A549 (cell line): ENCODE results near the gene APOBEC3A. TPM values are rescaled to one million over a fixed set of nuclear protein-coding genes. Genes with fewer than 3 reads are reported as not detected.

Source experiments
- ATAC-seq, 2 experiments: fragments of 200-7000 bp in 1 of 2; fragments of >200 bp in 1 of 2; cut with Nextera tagmentation in 1 of 2; cut with Tn5 transposase in 1 of 2; 3 replicates each; pipeline versions ENCODE4 v1.8.0 to v1.9.1; 2018 to 2020; ENCODE audit warnings: mild to moderate bottlenecking in 1 of 2, moderate library complexity in 1 of 2
- CTCF ChIA-PET: fragments of 300-600 bp; sonication (Branson Sonifier 250); formaldehyde crosslinking; extraction: SDS; loops from one replicate; lab custom pipeline; 2021; ENCODE audit warnings: antibody characterized with exemption, inconsistent platforms; lab: Yijun Ruan, JAX
- POLR2A ChIA-PET: fragments of 350-600 bp; formaldehyde crosslinking; extraction: SDS; loops from one replicate; lab custom pipeline; 2021; ENCODE audit warnings: antibody characterized with exemption, inconsistent platforms; lab: Yijun Ruan, JAX
- DNase-seq, 2 experiments: peaks; one replicate each; pipeline versions ENCODE4 v3.0.0 to v3.0.0-alpha.2; 2011 to 2016; ENCODE audit warnings: low read depth in 1 of 2, low spot score in 1 of 2
- FAIRE-seq: peaks from 2 replicates; lab custom pipeline; 2011; peaks lifted over from hg19 to GRCh38; lab: Jason Lieb, UNC
- H3K27ac ChIP-seq, 2 experiments: fragments of >200 bp; sonication (Bioruptor Twin); formaldehyde crosslinking; 3 replicates each; pipeline ENCODE4 v1.5.1; 2016 to 2017
- H3K4me1 ChIP-seq: fragments of >200 bp; sonication (Bioruptor Twin); formaldehyde crosslinking; 3 replicates; pipeline ENCODE4 v1.6.1; 2016
- H3K4me2 ChIP-seq: fragments of >200 bp; sonication (Bioruptor Twin); formaldehyde crosslinking; 3 replicates; pipeline ENCODE4 v1.6.1; 2016
- H3K4me3 ChIP-seq: fragments of >200 bp; sonication (Bioruptor Twin); formaldehyde crosslinking; 3 replicates; pipeline ENCODE4 v1.5.1; 2016
- H3K9me3 ChIP-seq: fragments of >200 bp; sonication (Bioruptor Twin); formaldehyde crosslinking; 3 replicates; pipeline ENCODE4 v1.6.1; 2016
- CBX8 ChIP-seq: fragments of 200-600 bp; sonication (generic); IDR thresholded peaks from 2 replicates; pipeline ENCODE4 v1.6.1; 2016
- CEBPB ChIP-seq, 2 experiments: fragments of >200 bp in 1 of 2; sonication (Bioruptor Twin) in 1 of 2; formaldehyde crosslinking in 1 of 2; IDR thresholded peaks; 2 replicates each; pipeline ENCODE4 v1.6.1; 2012 to 2016
- CHD2 ChIP-seq: fragments of 150-350 bp; IDR thresholded peaks from 2 replicates; pipeline ENCODE4 v1.6.1; 2014; ENCODE audit warnings: low read length; ENCODE audit not compliant: partially characterized antibody
- CHD4 ChIP-seq: fragments of 200-600 bp; sonication (generic); IDR thresholded peaks from 2 replicates; pipeline ENCODE4 v1.6.1; 2016; ENCODE audit warnings: antibody characterized with exemption, mild to moderate bottlenecking, borderline replicate concordance
- E2F6 ChIP-seq: IDR thresholded peaks from 2 replicates; pipeline ENCODE4 v1.6.1; 2012; ENCODE audit warnings: low read depth, borderline replicate concordance
- EHMT2 ChIP-seq: fragments of 200-600 bp; sonication (generic); IDR thresholded peaks from 2 replicates; pipeline ENCODE4 v1.6.1; 2016; ENCODE audit warnings: antibody characterized with exemption, low read depth, mild to moderate bottlenecking, moderate library complexity
- ESRRA ChIP-seq: fragments of 150-350 bp; IDR thresholded peaks from 2 replicates; pipeline ENCODE4 v1.6.1; 2014; ENCODE audit warnings: mild to moderate bottlenecking, low read length, borderline replicate concordance
- GATA3 ChIP-seq: IDR thresholded peaks from 2 replicates; pipeline ENCODE4 v1.6.1; 2012; ENCODE audit warnings: borderline replicate concordance
- HES2 ChIP-seq: fragments of >200 bp; sonication (Bioruptor Twin); formaldehyde crosslinking; IDR thresholded peaks from 2 replicates; pipeline ENCODE4 v1.6.1; 2016
- MYC ChIP-seq: IDR thresholded peaks from 2 replicates; pipeline ENCODE4 v1.6.1; 2012; ENCODE audit warnings: mild to moderate bottlenecking, inconsistent platforms, low read length, improper control_type of control experiment, borderline replicate concordance
- PHF8 ChIP-seq: fragments of 200-600 bp; sonication (generic); IDR thresholded peaks from 2 replicates; pipeline ENCODE4 v1.6.1; 2016; ENCODE audit warnings: low read depth, mild to moderate bottlenecking, antibody characterized with exemption, moderate library complexity, borderline replicate concordance
- RAD21 ChIP-seq, 2 experiments: fragments of >200 bp in 1 of 2; sonication (Bioruptor Twin) in 1 of 2; formaldehyde crosslinking in 1 of 2; IDR thresholded peaks in 1 of 2; conservative IDR thresholded peaks in 1 of 2; 2 replicates in 1 of 2; 3 replicates in 1 of 2; pipeline ENCODE4 v1.6.1; 2012 to 2018; ENCODE audit warnings: inconsistent platforms in 1 of 2
- RCOR1 ChIP-seq: fragments of 150-350 bp; IDR thresholded peaks from 2 replicates; pipeline ENCODE4 v1.6.1; 2014; ENCODE audit warnings: antibody characterized with exemption, low read length, low read depth
- RFX5 ChIP-seq: fragments of 450-650 bp; IDR thresholded peaks from 2 replicates; pipeline ENCODE4 v1.7.1; 2014; ENCODE audit warnings: antibody characterized with exemption, mild to moderate bottlenecking, moderate library complexity
- SREBF2 ChIP-seq: fragments of 450-650 bp; IDR thresholded peaks from 2 replicates; pipeline ENCODE4 v1.6.1; 2014; ENCODE audit warnings: mild to moderate bottlenecking, moderate library complexity
- TFCP2L1 ChIP-seq: fragments of 250-450 bp; sonication (Bioruptor Pico); IDR thresholded peaks from 2 replicates; pipeline ENCODE4 v1.5.0; 2021; ENCODE audit warnings: mild to moderate bottlenecking
- TP53 ChIP-seq: fragments of 250-450 bp; sonication (Bioruptor Pico); IDR thresholded peaks from 2 replicates; pipeline ENCODE4 v1.5.0; 2021; ENCODE audit warnings: mild to moderate bottlenecking, moderate library complexity
- WGBS: methylation state at CpG from one replicate; pipeline ENCODE4 v1.1.6; 2017; ENCODE audit errors: missing lambda C conversion rate; 5-methylcytosine and 5-hydroxymethylcytosine counted together
- polyA plus RNA-seq, 4 experiments: library from polyadenylated mRNA; depleted of rRNA in 3 of 4; stranded (reverse); fragments of >200 nt; fragmentation: RNase III in 1 of 4; extraction: RNeasy Plus Mini Kit Qiagen cat#74134 plus additional on column Dnase treatment in 1 of 4; gene quantifications; 2 replicates in 3 of 4; 3 replicates in 1 of 4; pipeline ENCODE4 v1.2.3, GENCODE V29; 2011 to 2017

APOBEC3A gene
- polyA plus RNA-seq, 2 of the 4 experiments (the other 2 are of a cell fraction): not detected

- H3K27ac ChIP-seq: no peak overlapping the region
- no peak for DNase-seq
- no peak overlapping the region for H3K4me3 ChIP-seq
- peaks cover 7% of the 10 kb centered on the region; the same call in 2 of the 3 replicates for H3K4me1 ChIP-seq
- no peak for ATAC-seq
- WGBS: no CpG with 5 or more reads among the region's 8 CpGs
- POLR2A ChIA-PET: no interaction called here
- H3K9me3 ChIP-seq: no peaks in the 10 kb centered on the region
- CTCF ChIA-PET: interaction anchor here (0.6 to 1.5 kb wide), 3 partner anchors 10 to 82 kb away, joined by 3 to 4 read pairs (median 3); no protein-coding TSS in a partner anchor
- no peak overlapping the region for H3K4me2 ChIP-seq
- FAIRE-seq: no peak
- TF ChIP-seq GATA3 (no peak), RCOR1 (no peak), ESRRA (no peak), CHD2 (no peak), EHMT2 (no peak)
Observed at GRCh38 chr22:38953091-38953490, 4.3 kb upstream of the APOBEC3A start.

- ChIA-PET POLR2A (no interaction called here), CTCF (interaction anchor here (0.6 to 1.5 kb wide), 3 partner anchors 11 to 83 kb away, joined by 3 to 4 read pairs (median 3); no protein-coding TSS in a partner anchor)
- FAIRE-seq (no peak), ATAC-seq (peak; percentile 68 to 69), DNase-seq (peak; percentile 38 to 65)
- Histone ChIP-seq H3K4me3 (no peak overlapping the region), H3K4me1 (peaks cover 7% of the 10 kb centered on the region; the same call in 2 of the 3 replicates), H3K9me3 (no peaks in the 10 kb centered on the region), H3K27ac (peak overlapping the region in 1 of 2 experiments; percentile 40; a peak in 1 of 6 replicates), H3K4me2 (peak overlapping the region; percentile 50)
- no peak for TF ChIP-seq CHD4
- TF ChIP-seq RAD21 (conservative IDR thresholded peaks at IDR 0.05 in 1 of 2, IDR thresholded peaks at IDR 0.05 in 1 of 2): no peak
- TF ChIP-seq RFX5: no peak
- TF ChIP-seq HES2: no peak
- TF ChIP-seq GATA3: no peak
- TF ChIP-seq CEBPB (IDR thresholded peaks at IDR 0.05): no peak
- WGBS: 59% methylated on average over 12 of the region's 15 CpGs
Observed at GRCh38 chr22:38953577-38954413, 3.6 kb upstream of the APOBEC3A start.

- no peaks in the 10 kb centered on the region for H3K9me3 ChIP-seq
- peak overlapping the region; percentile 50 for H3K4me2 ChIP-seq
- H3K4me1 ChIP-seq: peaks cover 7% of the 10 kb centered on the region; the same call in 2 of the 3 replicates
- H3K4me3 ChIP-seq: no peak overlapping the region
- ChIA-PET CTCF (interaction anchor here (0.9 kb wide), 1 partner anchor 14 kb away, joined by 3 read pairs; no protein-coding TSS in a partner anchor), POLR2A (no interaction called here)
- DNase-seq: no peak
- TF ChIP-seq HES2 (no peak), RAD21 (conservative IDR thresholded peaks at IDR 0.05 in 1 of 2, IDR thresholded peaks at IDR 0.05 in 1 of 2) (no peak), CBX8 (no peak), RFX5 (no peak), GATA3 (no peak), TP53 (CRISPR knock-in tag) (no peak), PHF8 (no peak), E2F6 (no peak), ESRRA (no peak), MYC (no peak), TFCP2L1 (CRISPR knock-in tag) (no peak), SREBF2 (no peak)
- TF ChIP-seq, all 56 proteins: peak for 0
- ATAC-seq: no peak
- peak overlapping the region in 1 of 2 experiments; percentile 40; a peak in 1 of 6 replicates for H3K27ac ChIP-seq
- no peak for FAIRE-seq
- WGBS: 63% methylated on average over 8 of the region's 13 CpGs
Observed at GRCh38 chr22:38954414-38955043, 2.9 kb upstream of the APOBEC3A start.
